Astrocyte (in vitro differentiated cells and primary cell): ENCODE results near the gene NFU1.
A peak's percentile ranks its signal among the peaks of the same experiment; 100 is the strongest.

Experiments
- CTCF ChIP-seq: IDR thresholded peaks from 2 replicates; pipeline ENCODE4 v1.5.1; 2011; ENCODE audit warnings: low read depth, mild to moderate bottlenecking, inconsistent platforms, low read length, moderate library complexity; ENCODE audit not compliant: insufficient read depth
- EZH2 ChIP-seq: IDR thresholded peaks from 2 replicates; pipeline ENCODE4 v1.6.1; 2012; ENCODE audit warnings: mild to moderate bottlenecking, low read length, inconsistent platforms; ENCODE audit not compliant: insufficient read depth

- TF ChIP-seq CTCF (peak; percentile 53), EZH2 (no peak)
Observed at GRCh38 chr2:69375494-69376353, 61.5 kb downstream of the NFU1 start.
